ENCODE results near the gene STON2.
"Not testable (repeated sequence)": the region's sequence is repeated elsewhere in the genome, so short reads cannot be mapped to it uniquely, and the experiment has no call there.

STON2 gene

GRCh38 chr14:81264671-81265070 lies 135.5 kb downstream of the STON2 start:
- no peak for DNase-seq

GRCh38 chr14:81263777-81264410 lies 136.2 kb downstream of the STON2 start:
- no peak for DNase-seq

GRCh38 chr14:81261176-81261575 lies 138.9 kb downstream of the STON2 start:
- peak; percentile 12 for DNase-seq

- peak; percentile 32 for DNase-seq
These were observed 139.4 kb downstream of the STON2 start for GRCh38 chr14:81260732-81261131.

- DNase-seq: no peak
These were observed 143.7 kb downstream of the STON2 start for GRCh38 chr14:81256289-81256960.

GRCh38 chr14:81252278-81252677 lies 147.8 kb downstream of the STON2 start:
- no peak for DNase-seq

- no peak for DNase-seq
These were observed 152.8 kb downstream of the STON2 start for GRCh38 chr14:81247271-81247766.

GRCh38 chr14:81246461-81247270 lies 153.5 kb downstream of the STON2 start:
- DNase-seq: no peak

- no peak for DNase-seq
These were observed 154.4 kb downstream of the STON2 start for GRCh38 chr14:81245771-81246170.

GRCh38 chr14:81244431-81244830 lies 155.7 kb downstream of the STON2 start:
- DNase-seq: not testable (repeated sequence)

GRCh38 chr14:81243499-81243898 lies 156.6 kb downstream of the STON2 start:
- DNase-seq: no peak

GRCh38 chr14:81236849-81237248 lies 163.3 kb downstream of the STON2 start:
- DNase-seq: not testable (repeated sequence)

- no peak for DNase-seq
These were observed 164.0 kb downstream of the STON2 start for GRCh38 chr14:81236138-81236537.

GRCh38 chr14:81235096-81235495 lies 165.0 kb downstream of the STON2 start:
- no peak for DNase-seq

- peak; percentile 35 for DNase-seq
These were observed 165.8 kb downstream of the STON2 start for GRCh38 chr14:81234278-81234677.

- DNase-seq: no peak
These were observed 166.5 kb downstream of the STON2 start for GRCh38 chr14:81233615-81234014.

- no peak for DNase-seq
These were observed 168.6 kb downstream of the STON2 start for GRCh38 chr14:81231540-81231939.

- no peak for DNase-seq
These were observed 175.9 kb downstream of the STON2 start for GRCh38 chr14:81224222-81224621.

- DNase-seq: not testable (repeated sequence)
These were observed 176.3 kb downstream of the STON2 start for GRCh38 chr14:81223788-81224187.

GRCh38 chr14:81222691-81223090 lies 177.4 kb downstream of the STON2 start:
- DNase-seq: no peak

GRCh38 chr14:81222126-81222525 lies 178.0 kb downstream of the STON2 start:
- DNase-seq: no peak

- DNase-seq: no peak
These were observed 178.5 kb downstream of the STON2 start for GRCh38 chr14:81221579-81222102.

- peak; percentile 97 for DNase-seq
These were observed 179.1 kb downstream of the STON2 start, which contains the start of gene GTF2A1 for GRCh38 chr14:81220830-81221578. Gene GTF2A1, minus strand, starts transcription at chr14:81220959. Its CDS starts 441 bp downstream, at chr14:81220518.

All from fibroblast of skin of right biceps (primary cell).